GM23338 (cell line): Measurements from ENCODE around the gene SLC37A1. TPM values are rescaled to one million over a fixed set of nuclear protein-coding genes. Genes with fewer than 3 reads are reported as not detected.

ENCODE experiments used
- ATAC-seq: fragments of 200-7000 bp; cut with Tn5 transposase; 3 replicates; pipeline ENCODE4 v1.9.1; 2020
- DNase-seq: peaks from one replicate; pipeline ENCODE4 v3.0.0-alpha.2; 2015; ENCODE audit warnings: low spot score
- H2AFZ ChIP-seq: fragments of 200-600 bp; sonication (generic); 2 replicates; pipeline ENCODE4 v1.8.0; 2016; ENCODE audit warnings: antibody characterized with exemption, mild to moderate bottlenecking, moderate library complexity
- H3F3A ChIP-seq: fragments of 200-600 bp; sonication (generic); replicated peaks from 2 replicates; pipeline ENCODE4 v1.8.0; 2017; ENCODE audit warnings: antibody characterized with exemption, mixed run types, low read depth
- H3K27ac ChIP-seq: fragments of 200-600 bp; sonication (generic); 2 replicates; pipeline ENCODE4 v1.6.1; 2016; ENCODE audit warnings: low read depth
- H3K27me3 ChIP-seq: fragments of 200-600 bp; sonication (generic); 2 replicates; pipeline ENCODE4 v1.8.0; 2016; ENCODE audit warnings: mild to moderate bottlenecking, mixed run types, moderate library complexity; ENCODE audit not compliant: insufficient read depth
- H3K36me3 ChIP-seq: fragments of 200-600 bp; sonication (generic); 2 replicates; pipeline ENCODE4 v1.8.0; 2016; ENCODE audit warnings: mild to moderate bottlenecking; ENCODE audit not compliant: insufficient read depth
- H3K4me1 ChIP-seq: fragments of 200-600 bp; sonication (generic); 2 replicates; pipeline ENCODE4 v1.8.0; 2016; ENCODE audit warnings: mild to moderate bottlenecking, moderate library complexity; ENCODE audit not compliant: insufficient read depth
- H3K4me2 ChIP-seq: fragments of 200-600 bp; sonication (generic); 2 replicates; pipeline ENCODE4 v1.7.1; 2017; ENCODE audit warnings: mixed run types
- H3K4me3 ChIP-seq: fragments of 200-600 bp; sonication (generic); 2 replicates; pipeline ENCODE4 v1.6.1; 2016; ENCODE audit warnings: mixed run types
- H3K79me2 ChIP-seq: fragments of 200-600 bp; sonication (generic); replicated peaks from 2 replicates; pipeline ENCODE4 v1.8.0; 2017; ENCODE audit warnings: mild to moderate bottlenecking; ENCODE audit not compliant: insufficient read depth
- H3K9me2 ChIP-seq: fragments of 200-600 bp; sonication (generic); 2 replicates; pipeline ENCODE4 v1.8.0; 2017; ENCODE audit not compliant: insufficient read depth
- H4K20me1 ChIP-seq: fragments of 200-600 bp; sonication (generic); replicated peaks from 2 replicates; pipeline ENCODE4 v1.8.0; 2017; ENCODE audit warnings: mild to moderate bottlenecking; ENCODE audit not compliant: insufficient read depth
- H3K27ac Mint-ChIP-seq: 2 replicates; pipeline ENCODE4 v1.8.0; 2020; ENCODE audit warnings: inconsistent platforms, mild to moderate bottlenecking, moderate library complexity, mixed read lengths
- H3K27me3 Mint-ChIP-seq: 3 replicates; pipeline ENCODE4 v1.8.0; 2022; ENCODE audit warnings: low read depth, mild to moderate bottlenecking, moderate library complexity, mixed read lengths, inconsistent platforms; ENCODE audit not compliant: insufficient read depth, poor library complexity
- H3K36me3 Mint-ChIP-seq: 3 replicates; pipeline ENCODE4 v1.8.0; 2021; ENCODE audit warnings: low read depth, mild to moderate bottlenecking, inconsistent platforms, moderate library complexity, mixed read lengths
- H3K4me1 Mint-ChIP-seq: 3 replicates; pipeline ENCODE4 v1.8.0; 2020; ENCODE audit warnings: mild to moderate bottlenecking, inconsistent platforms, mixed read lengths
- H3K4me3 Mint-ChIP-seq: 3 replicates; pipeline ENCODE4 v1.8.0; 2021; ENCODE audit warnings: moderate library complexity, mild to moderate bottlenecking, inconsistent platforms, mixed read lengths
- H3K9me3 Mint-ChIP-seq: 3 replicates; pipeline ENCODE4 v1.8.0; 2020; ENCODE audit warnings: moderate library complexity, mild to moderate bottlenecking, inconsistent platforms, mixed read lengths
- CREB1 ChIP-seq: fragments of 250-450 bp; sonication (Bioruptor Pico); IDR thresholded peaks from 2 replicates; pipeline ENCODE4 v1.5.0; 2020; ENCODE audit warnings: low read depth, mild to moderate bottlenecking, moderate library complexity
- EZH2 ChIP-seq: fragments of 200-600 bp; sonication (generic); IDR thresholded peaks from one replicate; pipeline ENCODE4 v1.8.0; 2017; ENCODE audit warnings: antibody characterized with exemption, mild to moderate bottlenecking, low read depth; ENCODE audit not compliant: unreplicated experiment
- EZH2phosphoT487 ChIP-seq: fragments of 200-600 bp; sonication (generic); IDR thresholded peaks from one replicate; pipeline ENCODE4 v1.8.1; 2018; ENCODE audit warnings: antibody characterized with exemption; ENCODE audit not compliant: unreplicated experiment
- JUNB ChIP-seq: IDR thresholded peaks from one replicate; pipeline ENCODE4 v1.6.1; 2016; ENCODE audit warnings: antibody characterized with exemption; ENCODE audit not compliant: unreplicated experiment
- POLR2AphosphoS5 ChIP-seq: IDR thresholded peaks from 2 replicates; pipeline ENCODE4 v1.6.1; 2016; ENCODE audit warnings: antibody characterized with exemption, low read depth
- REST ChIP-seq: IDR thresholded peaks from one replicate; pipeline ENCODE4 v1.6.1; 2018; ENCODE audit warnings: antibody characterized with exemption; ENCODE audit not compliant: unreplicated experiment
- ZNF114 ChIP-seq: fragments of 250-450 bp; sonication (Bioruptor Pico); IDR thresholded peaks from 2 replicates; pipeline ENCODE4 v1.5.0; 2020; ENCODE audit warnings: mild to moderate bottlenecking, moderate library complexity
- ZNF331 ChIP-seq: fragments of 250-450 bp; sonication (Bioruptor Pico); IDR thresholded peaks from 2 replicates; pipeline ENCODE4 v1.5.0; 2020; ENCODE audit warnings: low read depth, mild to moderate bottlenecking, moderate library complexity
- polyA plus RNA-seq: library from polyadenylated mRNA; unstranded; fragments of >200 nt; fragmentation: Nextera tagmentation; extraction: Ambion mirVana; gene quantifications from 2 replicates; pipeline ENCODE4 v1.2.1, GENCODE V29; 2016
- total RNA-seq: library from RNA; depleted of rRNA; stranded (reverse); fragments of >200 nt; shearing (Covaris generic); gene quantifications from 2 replicates; pipeline ENCODE4 v1.2.3, GENCODE V29; 2014
- TF ChIP-seq, protein P1 (sequence below): fragments of 250-450 bp; sonication (Bioruptor Pico); IDR thresholded peaks from 2 replicates; pipeline ENCODE4 v1.5.0; 2020; ENCODE audit warnings: mild to moderate bottlenecking, moderate library complexity
- TF ChIP-seq, protein P2 (sequence below), 2 experiments: fragments of 200-600 bp in 1 of 2; sonication (generic) in 1 of 2; conservative IDR thresholded peaks; 2 replicates each; pipeline versions ENCODE4 v1.5.1 to v1.6.1; 2016 to 2017; ENCODE audit warnings: antibody characterized with exemption in 2 of 2, low read depth in 2 of 2, mild to moderate bottlenecking in 2 of 2, moderate library complexity in 1 of 2

The SLC37A1 gene
- total and polyA plus RNA-seq, 2 experiments from 2014 or later: 14.0 to 30.3 TPM

GRCh38 chr21:42609811-42610210, 96.2 kb downstream of the SLC37A1 start:
- 0 out of 2 replicates have a peak, but pooled peaks cover under 1% of the 10 kb centered on the region for H3F3A ChIP-seq
- no peaks in the 10 kb centered on the region for H3K27me3 ChIP-seq
- peaks cover 32% of the 10 kb centered on the region; the same call in 2 of the 3 replicates for H3K9me3 Mint-ChIP-seq
- H3K4me3 ChIP-seq: no peak overlapping the region
- H3K4me2 ChIP-seq: no peak overlapping the region
- H4K20me1 ChIP-seq: no peaks in the 10 kb centered on the region
- H3K9me2 ChIP-seq: peaks cover 10% of the 10 kb centered on the region; the same call in 1 of the 2 replicates
- DNase-seq: no peak
- H3K4me3 Mint-ChIP-seq: no peak overlapping the region
- H3K4me1 Mint-ChIP-seq: no peaks in the 10 kb centered on the region
- TF ChIP-seq EZH2 (no peak), ZNF114 (CRISPR knock-in tag) (no peak)
- H3K27ac ChIP-seq: no peak overlapping the region
- H3K36me3 ChIP-seq: no peaks in the 10 kb centered on the region
- H3K4me1 ChIP-seq: no peaks in the 10 kb centered on the region
- no peaks in the 10 kb centered on the region for H3K79me2 ChIP-seq
- ATAC-seq: no peak
- H3K27ac Mint-ChIP-seq: no peak overlapping the region
- H2AFZ ChIP-seq: no peak overlapping the region
- H3K27me3 Mint-ChIP-seq: peaks cover 4% of the 10 kb centered on the region
- H3K36me3 Mint-ChIP-seq: peaks cover 2% of the 10 kb centered on the region; the same call in 1 of the 3 replicates

DNA sequence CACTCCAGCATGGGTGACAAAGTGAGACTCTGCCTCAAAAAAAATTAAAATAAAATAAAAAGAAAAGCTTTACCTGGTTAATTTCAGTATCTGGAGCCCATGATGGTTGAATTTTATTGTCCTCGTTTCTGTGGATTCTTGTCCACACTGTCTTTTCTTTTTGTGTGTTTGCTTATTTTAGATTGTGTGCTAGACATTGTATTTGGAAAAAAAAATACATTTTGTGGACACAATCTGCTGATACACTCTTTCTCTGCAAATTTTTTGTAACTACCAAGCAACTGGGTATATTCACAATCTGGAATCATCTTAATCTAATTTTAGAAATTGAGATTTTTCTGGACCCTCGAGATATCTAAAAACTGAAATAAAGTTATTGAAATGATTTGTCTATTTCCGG, 98.2 kb downstream of the SLC37A1 start:
- Histone ChIP-seq H4K20me1 (no peaks in the 10 kb centered on the region), H3K27ac (no peak overlapping the region), H3K4me2 (no peak overlapping the region), H3F3A (0 out of 2 replicates have a peak, but pooled peaks cover 3% of the 10 kb centered on the region), H3K9me2 (peaks cover 10% of the 10 kb centered on the region; the same call in 1 of the 2 replicates), H3K79me2 (no peaks in the 10 kb centered on the region), H3K4me3 (no peak overlapping the region), H2AFZ (no peak overlapping the region), H3K27me3 (no peaks in the 10 kb centered on the region), H3K36me3 (no peaks in the 10 kb centered on the region), H3K4me1 (no peaks in the 10 kb centered on the region)
- H3K4me3 Mint-ChIP-seq: no peak overlapping the region
- DNase-seq (no peak), ATAC-seq (no peak)
- no peaks in the 10 kb centered on the region for H3K4me1 Mint-ChIP-seq
- peaks cover 2% of the 10 kb centered on the region for H3K27me3 Mint-ChIP-seq
- H3K9me3 Mint-ChIP-seq: peaks cover 17% of the 10 kb centered on the region; the same call in 2 of the 3 replicates
- H3K27ac Mint-ChIP-seq: no peak overlapping the region
- peaks cover 2% of the 10 kb centered on the region; the same call in 1 of the 3 replicates for H3K36me3 Mint-ChIP-seq
- TF ChIP-seq EZH2 (no peak), EZH2phosphoT487 (no peak), CREB1 (CRISPR knock-in tag) (no peak), POLR2AphosphoS5 (no peak), ZNF331 (CRISPR knock-in tag) (no peak), ZNF114 (CRISPR knock-in tag) (no peak), REST (no peak), JUNB (no peak)
- TF ChIP-seq, protein P1, sequence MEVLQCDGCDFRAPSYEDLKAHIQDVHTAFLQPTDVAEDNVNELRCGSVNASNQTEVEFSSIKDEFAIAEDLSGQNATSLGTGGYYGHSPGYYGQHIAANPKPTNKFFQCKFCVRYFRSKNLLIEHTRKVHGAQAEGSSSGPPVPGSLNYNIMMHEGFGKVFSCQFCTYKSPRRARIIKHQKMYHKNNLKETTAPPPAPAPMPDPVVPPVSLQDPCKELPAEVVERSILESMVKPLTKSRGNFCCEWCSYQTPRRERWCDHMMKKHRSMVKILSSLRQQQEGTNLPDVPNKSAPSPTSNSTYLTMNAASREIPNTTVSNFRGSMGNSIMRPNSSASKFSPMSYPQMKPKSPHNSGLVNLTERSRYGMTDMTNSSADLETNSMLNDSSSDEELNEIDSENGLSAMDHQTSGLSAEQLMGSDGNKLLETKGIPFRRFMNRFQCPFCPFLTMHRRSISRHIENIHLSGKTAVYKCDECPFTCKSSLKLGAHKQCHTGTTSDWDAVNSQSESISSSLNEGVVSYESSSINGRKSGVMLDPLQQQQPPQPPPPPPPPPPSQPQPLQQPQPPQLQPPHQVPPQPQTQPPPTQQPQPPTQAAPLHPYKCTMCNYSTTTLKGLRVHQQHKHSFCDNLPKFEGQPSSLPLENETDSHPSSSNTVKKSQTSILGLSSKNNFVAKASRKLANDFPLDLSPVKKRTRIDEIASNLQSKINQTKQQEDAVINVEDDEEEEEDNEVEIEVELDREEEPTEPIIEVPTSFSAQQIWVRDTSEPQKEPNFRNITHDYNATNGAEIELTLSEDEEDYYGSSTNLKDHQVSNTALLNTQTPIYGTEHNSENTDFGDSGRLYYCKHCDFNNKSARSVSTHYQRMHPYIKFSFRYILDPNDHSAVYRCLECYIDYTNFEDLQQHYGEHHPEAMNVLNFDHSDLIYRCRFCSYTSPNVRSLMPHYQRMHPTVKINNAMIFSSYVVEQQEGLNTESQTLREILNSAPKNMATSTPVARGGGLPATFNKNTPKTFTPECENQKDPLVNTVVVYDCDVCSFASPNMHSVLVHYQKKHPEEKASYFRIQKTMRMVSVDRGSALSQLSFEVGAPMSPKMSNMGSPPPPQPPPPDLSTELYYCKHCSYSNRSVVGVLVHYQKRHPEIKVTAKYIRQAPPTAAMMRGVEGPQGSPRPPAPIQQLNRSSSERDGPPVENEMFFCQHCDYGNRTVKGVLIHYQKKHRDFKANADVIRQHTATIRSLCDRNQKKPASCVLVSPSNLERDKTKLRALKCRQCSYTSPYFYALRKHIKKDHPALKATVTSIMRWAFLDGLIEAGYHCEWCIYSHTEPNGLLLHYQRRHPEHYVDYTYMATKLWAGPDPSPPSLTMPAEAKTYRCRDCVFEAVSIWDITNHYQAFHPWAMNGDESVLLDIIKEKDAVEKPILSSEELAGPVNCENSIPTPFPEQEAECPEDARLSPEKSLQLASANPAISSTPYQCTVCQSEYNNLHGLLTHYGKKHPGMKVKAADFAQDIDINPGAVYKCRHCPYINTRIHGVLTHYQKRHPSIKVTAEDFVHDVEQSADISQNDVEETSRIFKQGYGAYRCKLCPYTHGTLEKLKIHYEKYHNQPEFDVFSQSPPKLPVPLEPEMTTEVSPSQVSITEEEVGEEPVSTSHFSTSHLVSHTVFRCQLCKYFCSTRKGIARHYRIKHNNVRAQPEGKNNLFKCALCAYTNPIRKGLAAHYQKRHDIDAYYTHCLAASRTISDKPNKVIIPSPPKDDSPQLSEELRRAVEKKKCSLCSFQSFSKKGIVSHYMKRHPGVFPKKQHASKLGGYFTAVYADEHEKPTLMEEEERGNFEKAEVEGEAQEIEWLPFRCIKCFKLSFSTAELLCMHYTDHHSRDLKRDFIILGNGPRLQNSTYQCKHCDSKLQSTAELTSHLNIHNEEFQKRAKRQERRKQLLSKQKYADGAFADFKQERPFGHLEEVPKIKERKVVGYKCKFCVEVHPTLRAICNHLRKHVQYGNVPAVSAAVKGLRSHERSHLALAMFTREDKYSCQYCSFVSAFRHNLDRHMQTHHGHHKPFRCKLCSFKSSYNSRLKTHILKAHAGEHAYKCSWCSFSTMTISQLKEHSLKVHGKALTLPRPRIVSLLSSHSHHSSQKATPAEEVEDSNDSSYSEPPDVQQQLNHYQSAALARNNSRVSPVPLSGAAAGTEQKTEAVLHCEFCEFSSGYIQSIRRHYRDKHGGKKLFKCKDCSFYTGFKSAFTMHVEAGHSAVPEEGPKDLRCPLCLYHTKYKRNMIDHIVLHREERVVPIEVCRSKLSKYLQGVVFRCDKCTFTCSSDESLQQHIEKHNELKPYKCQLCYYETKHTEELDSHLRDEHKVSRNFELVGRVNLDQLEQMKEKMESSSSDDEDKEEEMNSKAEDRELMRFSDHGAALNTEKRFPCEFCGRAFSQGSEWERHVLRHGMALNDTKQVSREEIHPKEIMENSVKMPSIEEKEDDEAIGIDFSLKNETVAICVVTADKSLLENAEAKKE: no peak
- TF ChIP-seq, protein P2, sequence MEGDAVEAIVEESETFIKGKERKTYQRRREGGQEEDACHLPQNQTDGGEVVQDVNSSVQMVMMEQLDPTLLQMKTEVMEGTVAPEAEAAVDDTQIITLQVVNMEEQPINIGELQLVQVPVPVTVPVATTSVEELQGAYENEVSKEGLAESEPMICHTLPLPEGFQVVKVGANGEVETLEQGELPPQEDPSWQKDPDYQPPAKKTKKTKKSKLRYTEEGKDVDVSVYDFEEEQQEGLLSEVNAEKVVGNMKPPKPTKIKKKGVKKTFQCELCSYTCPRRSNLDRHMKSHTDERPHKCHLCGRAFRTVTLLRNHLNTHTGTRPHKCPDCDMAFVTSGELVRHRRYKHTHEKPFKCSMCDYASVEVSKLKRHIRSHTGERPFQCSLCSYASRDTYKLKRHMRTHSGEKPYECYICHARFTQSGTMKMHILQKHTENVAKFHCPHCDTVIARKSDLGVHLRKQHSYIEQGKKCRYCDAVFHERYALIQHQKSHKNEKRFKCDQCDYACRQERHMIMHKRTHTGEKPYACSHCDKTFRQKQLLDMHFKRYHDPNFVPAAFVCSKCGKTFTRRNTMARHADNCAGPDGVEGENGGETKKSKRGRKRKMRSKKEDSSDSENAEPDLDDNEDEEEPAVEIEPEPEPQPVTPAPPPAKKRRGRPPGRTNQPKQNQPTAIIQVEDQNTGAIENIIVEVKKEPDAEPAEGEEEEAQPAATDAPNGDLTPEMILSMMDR (conservative IDR thresholded peaks at IDR 0.05; ENCODE audit: low read depth in 2 of 2): no peak
